OCI-LY3 (cell line): ENCODE measurements around the gene IL6.

Experiments used
- CTCF ChIP-seq: fragments of 200-600, 300-600 bp; sonication (generic); IDR thresholded peaks from 2 replicates; pipeline ENCODE4 v1.5.1; 2014; ENCODE audit warnings: antibody characterized with exemption, low read length, low read depth
- EZH2phosphoT487 ChIP-seq: fragments of 200-600 bp; shearing (Covaris generic); IDR thresholded peaks from 2 replicates; pipeline ENCODE4 v1.6.1; 2018; ENCODE audit warnings: antibody characterized with exemption, mixed run types, low read depth

DNA sequence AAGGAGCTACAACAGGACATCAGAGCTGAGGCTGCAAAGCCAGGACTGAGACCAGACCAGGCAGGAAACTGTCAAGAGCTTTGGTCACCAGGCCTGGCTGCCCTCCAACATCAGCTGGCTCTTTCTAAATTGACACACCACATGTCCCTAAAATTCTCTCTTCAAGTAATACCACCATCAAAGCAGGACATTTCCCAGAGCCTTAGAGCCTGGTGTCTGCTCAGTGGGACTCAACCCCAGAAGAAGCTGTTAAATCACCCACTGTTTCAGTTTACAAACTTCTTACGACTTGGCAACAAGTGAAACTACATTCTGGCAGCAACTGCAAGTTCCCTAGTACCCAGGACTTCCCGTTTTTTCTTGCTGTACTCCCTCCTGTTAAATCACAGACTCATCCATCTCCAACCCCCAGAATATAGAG, 3.8 kb upstream of the IL6 start:
- no peak for TF ChIP-seq CTCF
- TF ChIP-seq EZH2phosphoT487, result no peak
